GM19328 (cell line): ENCODE measurements around the gene SPATA20.
A peak's percentile ranks its signal among the peaks of the same experiment; 100 is the strongest.

Experiments used
- ATAC-seq: cut with Tn5 transposase; IDR thresholded peaks from one replicate; pipeline ENCODE4 v1.9.1; 2021; ENCODE audit warnings: mild to moderate bottlenecking, moderate library complexity; ENCODE audit not compliant: unreplicated experiment

Gene SPATA20

GRCh38 chr17:50538549-50539410 is 8.2 kb upstream of the SPATA20 start:
- no peak for ATAC-seq

GRCh38 chr17:50539762-50540559 is 7.0 kb upstream of the SPATA20 start:
- no peak for ATAC-seq

- no peak for ATAC-seq
Observed at GRCh38 chr17:50540560-50541401, 6.2 kb upstream of the SPATA20 start.

GRCh38 chr17:50541402-50541715 is 5.6 kb upstream of the SPATA20 start:
- no peak for ATAC-seq

- peak; percentile 70 for ATAC-seq
Observed at GRCh38 chr17:50541716-50542688, 5.0 kb upstream of the SPATA20 start.

- no peak for ATAC-seq
Observed at GRCh38 chr17:50542795-50543774, 3.9 kb upstream of the SPATA20 start.

GRCh38 chr17:50544516-50544915 is 2.5 kb upstream of the SPATA20 start:
- ATAC-seq: no peak

GRCh38 chr17:50545311-50545710 is 1.7 kb upstream of the SPATA20 start:
- no peak for ATAC-seq

GRCh38 chr17:50546701-50547034 is 306 bp upstream of the SPATA20 start:
- ATAC-seq: no peak

- no peak for ATAC-seq
Observed at GRCh38 chr17:50547736-50548083, 736 bp downstream of the SPATA20 start.

- no peak for ATAC-seq
Observed at GRCh38 chr17:50548831-50549230, 1.9 kb downstream of the SPATA20 start.

GRCh38 chr17:50549256-50549941 is 2.4 kb downstream of the SPATA20 start:
- ATAC-seq: no peak

- no peak for ATAC-seq
Observed at GRCh38 chr17:50549969-50550368, 3.0 kb downstream of the SPATA20 start.

GRCh38 chr17:50550661-50551432 is 3.9 kb downstream of the SPATA20 start:
- ATAC-seq: no peak

- ATAC-seq: no peak
Observed at GRCh38 chr17:50551433-50551815, 4.5 kb downstream of the SPATA20 start.

GRCh38 chr17:50551884-50552283 is 4.9 kb downstream of the SPATA20 start:
- ATAC-seq: no peak

- ATAC-seq: no peak
Observed at GRCh38 chr17:50554201-50554600, 7.2 kb downstream of the SPATA20 start.

- no peak for ATAC-seq
Observed at GRCh38 chr17:50556803-50557202, 9.8 kb downstream of the SPATA20 start.
